Pulmonary artery endothelial cell (primary cell): Measurements from ENCODE around the gene WRAP73. TPM values are rescaled to one million over a fixed set of nuclear protein-coding genes. Genes with fewer than 3 reads are reported as not detected.

ENCODE experiments used
- DNase-seq: peaks from one replicate; pipeline ENCODE4 v3.0.0-alpha.2; 2011; ENCODE audit warnings: low read depth, low spot score
- total RNA-seq: library from RNA; depleted of rRNA; stranded (reverse); fragments of >200 nt; gene quantifications from 2 replicates; pipeline ENCODE4 v1.2.3, GENCODE V29; 2014

WRAP73 gene, protein sequence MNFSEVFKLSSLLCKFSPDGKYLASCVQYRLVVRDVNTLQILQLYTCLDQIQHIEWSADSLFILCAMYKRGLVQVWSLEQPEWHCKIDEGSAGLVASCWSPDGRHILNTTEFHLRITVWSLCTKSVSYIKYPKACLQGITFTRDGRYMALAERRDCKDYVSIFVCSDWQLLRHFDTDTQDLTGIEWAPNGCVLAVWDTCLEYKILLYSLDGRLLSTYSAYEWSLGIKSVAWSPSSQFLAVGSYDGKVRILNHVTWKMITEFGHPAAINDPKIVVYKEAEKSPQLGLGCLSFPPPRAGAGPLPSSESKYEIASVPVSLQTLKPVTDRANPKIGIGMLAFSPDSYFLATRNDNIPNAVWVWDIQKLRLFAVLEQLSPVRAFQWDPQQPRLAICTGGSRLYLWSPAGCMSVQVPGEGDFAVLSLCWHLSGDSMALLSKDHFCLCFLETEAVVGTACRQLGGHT
- 25.5 TPM in 2 replicates for total RNA-seq

DNA sequence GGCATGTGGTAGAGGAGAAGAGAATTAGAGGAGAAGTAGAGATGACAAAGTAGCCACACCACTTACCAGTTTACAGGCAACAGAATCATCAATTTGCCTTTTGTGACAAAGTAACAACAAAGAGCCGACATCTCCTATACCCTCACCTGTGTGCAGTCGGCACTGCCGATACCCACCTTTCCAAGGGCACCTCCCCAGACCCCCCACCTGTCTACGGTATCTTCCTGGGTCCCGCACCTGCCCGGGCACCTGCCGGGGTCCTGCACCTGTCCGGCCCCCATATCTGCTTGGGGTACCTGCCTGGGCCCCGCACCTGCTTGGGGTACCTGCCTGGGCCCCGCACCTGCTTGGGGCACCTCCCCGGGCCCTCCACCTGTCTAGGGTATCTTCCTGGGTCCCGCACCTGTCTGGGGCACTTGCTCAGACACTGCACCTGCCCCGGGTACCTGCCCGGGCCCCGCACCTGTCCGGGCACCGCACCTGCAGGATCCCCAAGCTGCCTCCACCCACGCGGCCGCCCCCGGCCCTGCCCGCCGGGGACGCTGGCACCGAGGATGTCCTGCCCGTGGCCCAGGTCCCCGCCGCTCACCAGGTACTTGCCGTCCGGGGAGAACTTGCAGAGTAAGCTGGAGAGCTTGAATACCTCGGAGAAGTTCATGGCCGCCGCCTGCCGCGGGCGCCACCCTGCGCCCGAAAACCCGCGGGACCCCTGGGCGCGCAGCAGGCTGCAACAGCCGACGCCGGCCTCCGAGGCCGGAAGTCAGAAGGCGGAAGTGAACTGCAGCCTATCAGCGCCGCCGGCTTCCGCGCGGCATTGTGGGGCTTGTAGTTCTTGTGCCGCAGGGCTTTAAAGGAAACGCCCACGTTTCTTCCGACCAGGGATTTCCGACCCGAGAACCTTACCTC lies at the start of gene WRAP73:
Gene WRAP73, minus strand, starts transcription at position 762 of the 906 bp plus-strand sequence. Its CDS starts 104 bp downstream, at position 658.
- peak; percentile 60 for DNase-seq

DNA sequence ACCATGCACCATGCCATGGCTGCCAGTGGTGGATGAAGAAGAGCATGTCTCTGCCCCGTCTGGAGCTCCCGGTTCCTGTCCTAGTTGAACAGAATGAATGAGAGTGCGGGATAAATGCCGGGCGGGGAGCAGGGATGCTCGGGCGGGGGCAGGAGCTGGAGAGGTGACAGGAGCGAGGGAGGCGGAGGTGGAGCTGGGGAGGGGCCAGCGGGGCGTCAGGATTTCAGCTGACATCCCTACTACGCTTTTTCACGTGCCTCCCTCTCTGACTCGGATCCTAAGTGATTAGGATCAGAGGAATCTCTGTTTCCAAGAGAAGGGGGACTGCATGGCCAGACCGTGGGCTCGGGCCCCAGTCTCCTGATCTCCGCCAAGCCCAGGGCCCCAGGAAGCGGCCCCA lies 49.7 kb upstream of the WRAP73 start:
- DNase-seq, result no peak

DNA sequence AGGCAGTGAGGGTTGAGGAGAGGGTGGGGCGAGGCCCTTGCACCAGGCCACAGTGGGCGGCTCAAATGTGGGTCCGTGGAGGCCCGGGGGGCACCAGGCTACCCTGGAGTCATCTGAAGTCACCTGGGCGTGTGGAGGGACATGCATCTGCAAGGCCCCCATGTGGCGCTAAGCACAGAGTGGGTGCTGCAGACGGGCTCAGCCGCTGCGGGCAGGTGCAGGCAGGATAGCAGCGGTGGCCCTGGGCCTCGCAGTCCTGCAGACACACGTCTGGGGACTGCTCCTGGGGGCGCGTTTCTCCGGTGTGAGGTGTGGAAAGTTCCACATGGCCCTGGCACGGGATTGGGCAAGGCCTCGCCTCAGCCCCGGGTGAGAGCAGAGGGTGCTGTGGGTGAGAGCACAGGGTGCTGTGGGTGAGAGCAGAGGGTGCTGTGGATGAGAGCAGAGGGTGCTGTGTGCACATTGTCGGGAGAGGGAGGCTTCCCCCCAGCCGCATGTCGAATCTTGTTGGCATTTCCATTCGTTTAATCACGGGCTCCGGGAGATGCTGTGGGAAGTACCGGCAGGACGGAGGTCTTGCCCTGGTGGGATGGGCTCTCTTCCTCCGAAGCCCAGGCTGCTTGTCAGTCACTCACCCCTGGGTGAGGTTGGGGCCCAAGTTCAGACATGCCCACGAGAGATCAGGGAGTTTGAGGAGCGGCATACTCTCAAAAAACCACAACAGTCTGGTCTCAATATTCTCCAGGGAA lies 48.9 kb upstream of the WRAP73 start:
- DNase-seq, result no peak

DNA sequence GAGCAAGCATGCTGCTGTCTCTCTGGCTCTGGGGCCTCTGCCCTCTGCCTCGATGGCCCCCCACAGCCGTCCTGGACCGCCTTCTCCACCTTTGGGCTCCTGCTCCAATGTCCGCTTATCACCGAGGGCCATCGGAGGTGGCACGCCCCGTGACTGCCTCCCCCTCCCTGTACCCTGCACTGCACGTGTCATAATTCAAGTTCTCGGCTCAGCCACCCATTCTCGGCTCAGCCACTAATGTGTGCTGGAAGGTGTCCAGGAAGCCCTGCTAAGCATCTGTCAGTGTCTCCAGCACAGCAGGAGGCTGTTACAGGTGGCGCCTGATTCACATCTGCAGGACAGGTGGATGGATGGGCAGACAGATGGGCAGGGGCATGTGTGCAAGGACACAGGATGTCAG lies 47.9 kb upstream of the WRAP73 start:
- DNase-seq, result no peak

DNA sequence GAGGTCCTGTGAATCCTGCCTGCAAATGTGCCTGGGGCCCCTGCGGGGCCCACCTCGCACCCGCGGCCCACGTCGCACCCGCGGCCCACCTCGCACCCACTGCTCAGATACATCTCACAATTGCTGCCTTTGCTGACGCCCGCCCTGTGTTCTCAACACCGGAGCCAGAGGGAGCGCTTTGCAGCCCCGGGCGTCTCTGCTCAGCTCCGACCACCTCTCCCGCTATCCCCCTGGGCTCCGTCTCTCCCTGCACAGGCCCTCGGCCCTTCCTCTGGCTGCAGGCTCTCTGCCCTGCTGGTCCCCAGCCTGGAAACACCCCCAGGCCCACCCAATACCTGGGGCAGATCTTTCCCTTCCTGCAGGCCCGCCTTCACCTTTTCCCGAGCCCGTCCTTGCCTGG lies 47.2 kb upstream of the WRAP73 start:
- no peak for DNase-seq

DNA sequence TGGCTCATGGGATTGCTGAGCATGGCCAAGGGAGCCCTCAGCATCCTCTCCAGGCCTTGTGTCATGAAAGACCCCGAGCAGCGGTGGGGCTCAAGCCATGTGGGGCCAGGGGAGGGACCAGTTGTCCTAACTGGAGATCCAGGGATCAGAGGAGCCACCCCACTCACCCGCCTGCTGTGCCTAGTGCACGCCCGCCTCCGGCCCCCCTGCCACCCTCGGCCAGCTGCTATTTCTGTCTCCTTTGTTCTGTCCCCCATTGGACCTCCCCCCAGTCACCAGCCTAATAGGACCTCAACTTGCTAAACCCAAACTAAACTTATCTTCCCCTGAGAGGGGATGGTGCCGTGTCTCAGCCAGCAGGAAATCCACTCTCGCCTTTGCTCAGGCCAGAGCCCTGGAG lies 46.8 kb upstream of the WRAP73 start:
- no peak for DNase-seq

DNA sequence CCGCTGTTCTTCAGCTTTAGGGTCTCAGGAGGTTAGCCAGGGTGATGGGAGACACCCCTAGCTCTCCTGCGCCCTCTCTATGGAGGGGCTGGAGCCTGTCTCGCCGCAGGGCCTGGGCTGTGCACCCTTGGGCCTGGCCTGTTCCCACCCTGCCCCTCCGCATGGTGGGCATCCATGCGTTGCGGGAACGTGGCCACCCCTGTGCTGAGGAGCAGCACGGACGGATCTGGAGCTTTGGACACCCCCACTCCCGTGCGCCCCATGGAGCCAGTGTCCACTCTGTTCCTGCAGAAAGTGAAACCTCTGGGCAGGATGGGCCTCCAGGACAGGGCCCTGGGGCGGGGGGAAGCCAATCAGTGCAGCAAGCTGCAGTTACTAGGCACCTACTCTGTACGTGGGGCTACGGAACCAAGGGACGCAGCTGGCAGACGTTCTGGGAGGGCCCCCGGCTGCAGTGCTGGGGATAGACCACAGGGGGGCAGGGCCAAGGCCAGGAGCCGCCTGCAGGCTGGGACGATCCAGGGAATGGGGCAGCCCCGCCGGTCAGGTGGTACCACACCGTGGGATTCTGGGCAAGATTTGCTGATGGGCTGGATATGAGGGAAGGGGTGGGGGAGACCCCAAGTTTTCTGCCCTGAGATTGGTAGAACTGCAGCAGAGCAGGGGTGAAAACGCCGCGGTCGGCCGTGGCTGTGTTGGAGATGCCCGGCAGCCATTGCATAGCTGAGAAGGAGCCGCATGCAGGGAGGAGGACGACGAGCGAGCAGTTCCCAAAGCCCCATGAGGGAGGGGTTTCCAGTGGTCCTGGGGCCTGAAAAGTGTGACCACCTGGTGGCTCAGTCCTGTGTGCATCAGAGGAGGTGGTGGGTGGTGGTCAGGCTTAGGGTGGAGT lies 45.7 kb upstream of the WRAP73 start:
- DNase-seq, result no peak

DNA sequence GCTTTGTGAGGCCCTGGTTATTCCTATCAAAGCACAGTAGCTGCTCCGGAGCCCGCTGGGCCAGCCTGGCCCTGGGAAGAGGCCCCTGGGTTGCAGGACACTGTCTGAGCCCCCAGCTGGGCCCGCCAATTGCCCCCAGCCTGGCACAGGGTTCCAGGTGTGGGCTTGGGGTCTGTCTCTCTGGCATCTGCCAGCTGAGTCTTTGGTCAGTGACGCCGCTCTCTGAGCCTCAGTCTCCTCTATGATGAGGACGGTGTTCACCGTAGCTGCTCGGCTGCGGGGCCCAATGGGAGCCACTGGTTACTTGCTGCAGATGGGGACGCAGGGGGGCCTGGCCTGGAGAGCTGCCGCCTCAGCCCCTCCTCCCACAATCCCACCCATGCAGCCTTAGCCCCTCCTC lies 43.4 kb upstream of the WRAP73 start:
- DNase-seq, result no peak

DNA sequence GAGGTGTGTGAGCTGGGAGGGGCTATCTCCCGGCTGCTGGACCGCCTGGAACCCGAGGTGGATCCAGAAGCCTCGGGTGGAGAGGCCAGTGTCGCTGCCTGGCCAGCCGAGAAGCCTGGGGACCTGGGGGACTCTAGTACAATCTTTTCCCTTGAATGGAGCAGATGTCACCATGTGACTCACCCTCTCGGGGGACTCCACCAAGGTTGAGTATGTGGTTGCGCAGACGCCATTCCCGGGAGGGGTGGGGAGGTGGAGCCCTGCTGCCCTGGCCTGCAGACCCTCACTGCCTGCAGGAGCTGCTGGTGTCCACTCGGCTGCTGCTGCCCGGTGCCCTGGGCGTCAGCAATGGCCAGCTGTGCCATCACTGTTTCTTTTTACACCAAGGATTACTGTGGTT lies 42.7 kb upstream of the WRAP73 start:
- no peak for DNase-seq

DNA sequence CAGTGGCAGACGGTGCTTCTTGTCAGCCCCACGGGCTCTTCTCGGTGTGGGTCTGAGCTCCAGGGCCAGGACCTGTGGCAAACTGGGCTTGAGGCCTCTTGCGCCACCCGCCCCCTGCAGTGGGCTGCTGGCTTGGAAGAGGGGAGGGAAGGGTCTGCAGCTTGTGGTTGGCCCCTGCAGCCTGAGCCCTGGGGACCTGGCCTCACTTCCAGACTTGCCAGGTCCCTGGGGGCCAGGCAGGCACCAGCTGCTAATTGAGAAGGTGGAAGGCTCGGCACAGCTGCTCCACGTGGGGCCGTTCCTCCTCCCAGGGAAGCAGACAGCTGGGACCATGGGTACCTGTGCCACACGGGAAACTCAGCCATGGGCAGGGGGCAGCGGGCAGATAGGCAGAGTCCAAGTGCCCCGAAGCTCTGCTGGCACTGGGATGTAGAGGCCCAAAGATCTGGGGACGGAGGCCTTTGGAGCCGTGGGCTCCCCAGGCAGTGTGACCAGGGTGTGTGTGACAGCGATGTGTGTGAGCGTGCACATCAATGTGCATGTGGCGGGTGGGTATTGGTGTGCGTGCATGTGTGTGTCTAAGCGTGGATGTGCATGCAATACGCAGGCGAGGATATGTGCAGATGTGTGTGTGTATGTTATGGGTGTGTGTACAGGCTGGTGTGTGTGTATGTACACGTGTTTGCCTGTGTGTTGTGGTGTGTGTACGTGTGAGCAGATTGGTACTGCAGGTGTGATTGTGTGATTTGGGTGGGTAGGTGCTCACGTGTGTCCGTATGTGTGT lies 41.7 kb upstream of the WRAP73 start:
- DNase-seq, result no peak

DNA sequence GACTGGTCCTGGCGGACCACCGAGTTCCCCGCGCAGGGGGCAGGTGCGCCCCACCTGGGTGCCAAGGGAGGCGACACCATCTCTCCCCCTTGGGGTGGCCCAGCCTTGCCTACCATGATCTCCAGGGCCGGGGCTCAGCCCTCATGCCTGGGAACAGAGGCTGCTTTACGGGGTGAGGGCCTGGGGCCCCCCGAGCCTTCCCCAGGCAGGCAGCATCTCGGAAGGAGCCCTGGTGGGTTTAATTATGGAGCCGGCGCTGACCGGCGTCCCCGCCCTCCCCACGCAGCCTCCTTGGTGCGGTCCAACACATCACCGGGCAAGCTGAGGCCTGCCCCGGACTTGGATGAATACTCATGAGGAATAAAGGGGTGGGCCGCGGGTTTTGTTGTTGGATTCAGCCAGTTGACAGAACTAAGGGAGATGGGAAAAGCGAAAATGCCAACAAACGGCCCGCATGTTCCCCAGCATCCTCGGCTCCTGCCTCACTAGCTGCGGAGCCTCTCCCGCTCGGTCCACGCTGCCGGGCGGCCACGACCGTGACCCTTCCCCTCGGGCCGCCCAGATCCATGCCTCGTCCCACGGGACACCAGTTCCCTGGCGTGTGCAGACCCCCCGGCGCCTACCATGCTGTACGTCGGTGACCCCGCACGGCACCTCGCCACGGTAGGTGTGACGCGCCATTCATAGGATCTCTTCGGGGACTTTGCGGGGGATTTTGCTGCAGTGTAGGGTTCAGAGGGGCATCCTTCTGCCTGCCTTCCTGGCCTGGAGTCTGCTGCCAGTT lies 40.6 kb upstream of the WRAP73 start:
- DNase-seq, result no peak

DNA sequence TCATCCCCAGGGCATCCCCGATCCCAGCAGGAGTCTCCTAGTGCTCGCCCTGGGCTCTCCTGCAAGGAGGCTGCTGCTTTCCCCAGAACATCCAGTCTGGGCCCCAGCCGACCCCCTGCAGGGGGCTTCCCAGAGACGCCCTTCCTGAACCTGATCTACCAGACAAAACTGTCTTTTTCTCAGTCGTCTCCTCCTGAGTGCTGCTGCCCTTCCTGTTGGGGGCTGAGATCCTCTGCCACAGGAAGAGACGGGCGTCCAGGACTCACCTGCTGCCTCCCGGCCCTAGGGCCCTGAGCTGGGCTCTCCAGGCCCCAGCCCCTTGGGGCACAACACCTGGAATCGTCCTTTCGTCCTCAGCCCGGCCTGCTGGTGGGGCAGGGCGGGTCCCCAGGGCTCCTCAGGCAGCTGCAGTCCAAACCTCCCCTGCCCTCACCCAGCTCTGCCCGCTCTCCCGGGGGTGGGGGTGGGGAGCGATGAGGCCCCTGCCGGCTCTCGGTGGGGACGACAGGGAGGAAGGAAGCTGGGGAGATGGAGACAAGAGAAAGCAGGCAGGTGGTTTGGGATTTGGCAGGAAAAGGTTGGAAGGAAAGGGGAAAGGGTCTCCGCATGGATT lies 39.3 kb upstream of the WRAP73 start:
- DNase-seq, result no peak

DNA sequence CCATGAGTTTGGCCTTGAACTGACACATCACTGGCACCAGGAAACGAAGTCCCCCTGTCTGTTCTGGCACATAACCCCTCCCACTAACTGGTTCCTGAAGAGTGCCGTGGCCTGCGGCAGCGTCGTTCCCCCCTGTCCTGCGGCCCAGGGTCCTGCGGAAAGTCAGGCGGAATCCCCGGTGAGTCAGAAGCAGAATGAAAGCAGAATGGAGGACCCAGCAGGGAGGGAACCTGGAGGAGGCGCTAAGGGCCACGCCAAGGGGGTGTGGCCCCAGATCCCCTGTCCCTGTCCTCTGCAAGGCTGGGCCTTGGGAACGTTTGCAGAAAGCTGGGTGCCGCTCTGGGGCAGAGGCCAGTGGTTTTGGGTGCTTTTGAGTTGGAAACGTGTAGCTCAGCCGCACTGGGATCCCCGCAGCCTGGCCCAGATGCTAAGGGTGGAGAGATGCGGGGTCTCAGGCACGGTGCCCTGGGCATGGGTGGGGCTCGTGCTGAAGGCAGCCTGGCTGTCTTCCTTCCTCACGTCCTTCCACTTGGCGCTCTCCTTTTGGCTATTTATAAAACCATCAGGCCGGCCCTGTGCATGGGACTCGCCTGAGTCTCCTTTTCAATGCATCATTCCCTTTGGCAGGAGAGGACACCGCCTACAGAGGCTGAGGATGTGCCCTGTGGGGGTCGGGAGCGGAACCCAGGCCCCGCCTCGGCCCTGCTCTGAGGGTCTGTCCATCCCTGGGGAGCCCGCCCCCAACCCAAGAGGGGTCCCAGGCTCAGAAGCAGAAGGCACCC lies 38.6 kb upstream of the WRAP73 start:
- DNase-seq, result no peak

DNA sequence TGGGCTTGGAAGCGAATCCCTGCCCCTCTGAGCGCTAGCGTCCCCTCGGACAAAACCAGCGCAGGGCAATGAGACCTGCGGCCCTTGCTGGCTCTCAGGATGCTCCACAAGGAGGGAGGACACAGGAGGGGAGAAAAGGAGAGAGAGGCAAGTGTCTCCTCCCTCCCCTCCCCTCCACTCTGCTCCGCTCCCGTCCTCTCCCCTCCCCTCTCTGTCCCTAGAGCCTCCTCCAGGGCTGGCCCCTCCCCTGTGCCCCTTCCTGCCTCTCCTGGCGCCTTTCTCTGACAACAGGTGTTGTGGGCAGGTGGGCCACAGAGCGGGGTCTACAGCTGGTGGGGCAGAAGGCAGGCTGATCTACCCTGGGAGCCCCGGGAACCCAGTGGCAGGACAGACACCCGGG lies 37.6 kb upstream of the WRAP73 start:
- DNase-seq, result no peak

DNA sequence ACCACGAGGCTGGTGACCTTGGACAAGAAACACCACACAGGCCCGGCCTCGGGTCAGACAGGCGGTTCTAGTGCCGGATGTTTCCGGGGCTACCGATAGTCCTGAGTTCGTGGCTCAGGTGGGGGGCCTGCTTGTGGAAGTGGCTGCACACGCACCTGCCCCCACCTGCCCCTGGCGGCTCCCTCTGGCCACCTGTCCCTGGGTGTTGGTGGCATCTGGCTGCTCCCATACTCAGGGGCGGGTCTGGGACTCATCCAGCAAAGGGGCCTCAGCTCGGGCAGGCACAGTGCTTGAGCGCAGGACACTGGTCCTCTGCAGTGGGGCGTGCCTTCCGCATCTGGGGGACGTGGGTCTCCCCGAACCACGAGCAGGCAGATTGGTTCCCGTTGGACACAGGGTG lies 36.0 kb upstream of the WRAP73 start:
- DNase-seq, result no peak

DNA sequence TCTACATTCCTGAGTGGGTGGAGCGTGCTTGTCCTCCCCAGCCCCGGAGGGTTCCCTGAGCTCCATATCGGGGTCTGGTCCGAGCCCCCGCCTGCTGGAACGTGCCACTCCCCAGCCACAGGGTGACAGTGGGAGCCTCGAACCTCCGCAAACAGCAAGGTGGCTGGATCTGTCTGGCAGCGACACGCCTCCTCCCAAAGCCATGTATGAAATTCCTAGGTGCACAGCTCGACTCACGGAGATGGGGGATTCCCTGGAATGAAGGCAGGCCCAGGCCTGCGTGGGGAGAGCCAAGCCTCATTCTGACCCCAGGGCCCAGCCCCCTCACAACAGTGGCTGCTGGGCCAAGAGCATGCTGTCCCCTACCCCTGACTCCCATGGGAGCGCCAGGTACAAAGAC lies 35.3 kb upstream of the WRAP73 start:
- no peak for DNase-seq

DNA sequence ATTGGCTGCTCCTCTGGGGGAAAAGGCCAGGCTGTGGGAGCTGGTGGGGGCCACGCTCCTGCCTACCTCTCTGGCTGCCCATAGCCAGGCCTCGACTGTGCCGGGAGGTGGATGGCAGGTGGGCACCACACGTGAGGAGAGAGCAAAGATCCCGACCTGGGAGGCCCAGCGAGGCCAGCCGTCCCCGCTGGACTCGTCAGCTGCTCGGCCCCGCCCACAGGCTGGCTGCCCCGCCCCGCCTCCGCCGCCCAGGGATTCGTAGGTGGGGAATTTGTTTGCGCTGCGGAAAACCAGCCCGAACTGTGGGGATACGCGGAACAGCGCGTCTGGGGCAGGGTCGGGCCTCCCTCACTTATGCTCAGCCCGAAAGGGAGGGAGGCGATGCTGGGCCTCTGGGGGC lies 34.1 kb upstream of the WRAP73 start:
- no peak for DNase-seq

DNA sequence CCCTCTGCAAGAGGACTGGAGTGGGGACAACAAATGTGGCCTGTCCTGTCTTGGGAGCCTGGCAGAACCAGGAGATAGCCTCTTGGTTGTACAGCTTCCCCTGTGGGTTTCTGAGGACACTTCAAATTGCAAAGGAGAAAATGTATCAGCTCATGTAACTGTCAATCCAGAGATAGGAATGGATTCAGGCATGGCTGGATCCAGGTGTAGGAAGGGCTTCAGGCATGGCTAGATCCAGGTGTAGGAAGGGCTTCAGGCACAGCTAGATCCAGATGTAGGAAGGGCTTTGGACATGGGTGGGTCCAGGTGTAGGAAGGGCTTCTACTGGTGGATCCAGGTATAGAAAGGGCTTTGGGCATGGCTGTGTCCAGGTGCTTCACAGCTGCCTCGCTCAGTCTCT lies 33.3 kb upstream of the WRAP73 start:
- no peak for DNase-seq
